WTC11 (cell line): Measurements from ENCODE around the gene PTPRT.

Experiments used
- ESRRA ChIP-seq: sonication (generic); formaldehyde crosslinking; IDR thresholded peaks from 2 replicates; pipeline ENCODE4 v1.8.1; 2022; ENCODE audit warnings: mild to moderate bottlenecking, missing genetic modification reagents, borderline replicate concordance
- GRHL2 ChIP-seq: fragments of 250-450 bp; sonication (Bioruptor Pico); IDR thresholded peaks from 2 replicates; pipeline ENCODE4 v1.8.0; 2022; ENCODE audit warnings: mild to moderate bottlenecking, moderate library complexity; ENCODE audit not compliant: insufficient replicate concordance, severe bottlenecking
- TEAD1 ChIP-seq: sonication (generic); formaldehyde crosslinking; IDR thresholded peaks from 2 replicates; pipeline ENCODE4 v1.8.0; 2022; ENCODE audit warnings: mild to moderate bottlenecking, missing genetic modification reagents
- TF ChIP-seq, protein P1 (sequence below): sonication (generic); formaldehyde crosslinking; IDR thresholded peaks from 2 replicates; pipeline ENCODE4 v1.8.0; 2022; ENCODE audit warnings: mild to moderate bottlenecking, missing genetic modification reagents
- TF ChIP-seq, protein P2 (sequence below): sonication (generic); formaldehyde crosslinking; IDR thresholded peaks from 2 replicates; pipeline ENCODE4 v1.8.1; 2023; ENCODE audit warnings: mild to moderate bottlenecking, missing genetic modification reagents, moderate library complexity
- TF ChIP-seq, protein P3 (sequence below): sonication (generic); formaldehyde crosslinking; IDR thresholded peaks from 2 replicates; pipeline ENCODE4 v1.8.0; 2022; ENCODE audit warnings: mild to moderate bottlenecking, missing genetic modification reagents
- TF ChIP-seq, protein P4 (sequence below): fragments of 200-600 bp; IDR thresholded peaks from 2 replicates; pipeline ENCODE4 v1.8.0; 2022; ENCODE audit warnings: antibody characterized with exemption
- TF ChIP-seq, protein P5 (sequence below): sonication (generic); formaldehyde crosslinking; IDR thresholded peaks from 2 replicates; pipeline ENCODE4 v1.8.1; 2022; ENCODE audit warnings: low read depth, missing genetic modification reagents, borderline replicate concordance
- TF ChIP-seq, protein P6 (sequence below): sonication (generic); formaldehyde crosslinking; IDR thresholded peaks from 2 replicates; pipeline ENCODE4 v1.8.0; 2022; ENCODE audit warnings: missing genetic modification reagents

DNA sequence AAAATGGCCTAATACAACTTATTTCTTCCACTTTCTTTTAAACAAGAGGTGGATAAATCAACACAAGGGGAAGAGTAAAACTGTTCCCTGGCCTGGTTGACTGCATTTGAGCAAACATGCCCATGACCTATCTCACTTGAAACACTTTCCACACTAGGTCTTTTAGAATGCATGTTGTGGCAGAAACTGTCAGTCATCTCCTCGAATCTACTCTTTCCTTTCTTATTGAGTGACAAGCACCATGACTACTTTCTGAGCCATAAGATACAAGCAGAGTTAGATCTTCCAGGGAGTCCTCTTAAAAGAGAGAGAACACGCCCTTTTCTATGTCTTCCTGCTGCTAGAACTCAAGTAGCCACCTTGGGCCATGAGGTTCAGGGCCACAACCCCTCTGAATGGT, 66.5 kb downstream of the PTPRT start:
- TF ChIP-seq, protein P1, sequence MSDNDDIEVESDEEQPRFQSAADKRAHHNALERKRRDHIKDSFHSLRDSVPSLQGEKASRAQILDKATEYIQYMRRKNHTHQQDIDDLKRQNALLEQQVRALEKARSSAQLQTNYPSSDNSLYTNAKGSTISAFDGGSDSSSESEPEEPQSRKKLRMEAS: no peak
- TF ChIP-seq, protein P2, sequence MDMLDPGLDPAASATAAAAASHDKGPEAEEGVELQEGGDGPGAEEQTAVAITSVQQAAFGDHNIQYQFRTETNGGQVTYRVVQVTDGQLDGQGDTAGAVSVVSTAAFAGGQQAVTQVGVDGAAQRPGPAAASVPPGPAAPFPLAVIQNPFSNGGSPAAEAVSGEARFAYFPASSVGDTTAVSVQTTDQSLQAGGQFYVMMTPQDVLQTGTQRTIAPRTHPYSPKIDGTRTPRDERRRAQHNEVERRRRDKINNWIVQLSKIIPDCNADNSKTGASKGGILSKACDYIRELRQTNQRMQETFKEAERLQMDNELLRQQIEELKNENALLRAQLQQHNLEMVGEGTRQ (CRISPR knock-in tag): no peak
- TF ChIP-seq, protein P3, sequence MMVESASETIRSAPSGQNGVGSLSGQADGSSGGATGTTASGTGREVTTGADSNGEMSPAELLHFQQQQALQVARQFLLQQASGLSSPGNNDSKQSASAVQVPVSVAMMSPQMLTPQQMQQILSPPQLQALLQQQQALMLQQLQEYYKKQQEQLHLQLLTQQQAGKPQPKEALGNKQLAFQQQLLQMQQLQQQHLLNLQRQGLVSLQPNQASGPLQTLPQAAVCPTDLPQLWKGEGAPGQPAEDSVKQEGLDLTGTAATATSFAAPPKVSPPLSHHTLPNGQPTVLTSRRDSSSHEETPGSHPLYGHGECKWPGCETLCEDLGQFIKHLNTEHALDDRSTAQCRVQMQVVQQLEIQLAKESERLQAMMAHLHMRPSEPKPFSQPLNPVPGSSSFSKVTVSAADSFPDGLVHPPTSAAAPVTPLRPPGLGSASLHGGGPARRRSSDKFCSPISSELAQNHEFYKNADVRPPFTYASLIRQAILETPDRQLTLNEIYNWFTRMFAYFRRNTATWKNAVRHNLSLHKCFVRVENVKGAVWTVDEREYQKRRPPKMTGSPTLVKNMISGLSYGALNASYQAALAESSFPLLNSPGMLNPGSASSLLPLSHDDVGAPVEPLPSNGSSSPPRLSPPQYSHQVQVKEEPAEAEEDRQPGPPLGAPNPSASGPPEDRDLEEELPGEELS (CRISPR knock-in tag): no peak
- TF ChIP-seq ESRRA: no peak
- TF ChIP-seq TEAD1 (CRISPR knock-in tag): no peak
- TF ChIP-seq, protein P4, sequence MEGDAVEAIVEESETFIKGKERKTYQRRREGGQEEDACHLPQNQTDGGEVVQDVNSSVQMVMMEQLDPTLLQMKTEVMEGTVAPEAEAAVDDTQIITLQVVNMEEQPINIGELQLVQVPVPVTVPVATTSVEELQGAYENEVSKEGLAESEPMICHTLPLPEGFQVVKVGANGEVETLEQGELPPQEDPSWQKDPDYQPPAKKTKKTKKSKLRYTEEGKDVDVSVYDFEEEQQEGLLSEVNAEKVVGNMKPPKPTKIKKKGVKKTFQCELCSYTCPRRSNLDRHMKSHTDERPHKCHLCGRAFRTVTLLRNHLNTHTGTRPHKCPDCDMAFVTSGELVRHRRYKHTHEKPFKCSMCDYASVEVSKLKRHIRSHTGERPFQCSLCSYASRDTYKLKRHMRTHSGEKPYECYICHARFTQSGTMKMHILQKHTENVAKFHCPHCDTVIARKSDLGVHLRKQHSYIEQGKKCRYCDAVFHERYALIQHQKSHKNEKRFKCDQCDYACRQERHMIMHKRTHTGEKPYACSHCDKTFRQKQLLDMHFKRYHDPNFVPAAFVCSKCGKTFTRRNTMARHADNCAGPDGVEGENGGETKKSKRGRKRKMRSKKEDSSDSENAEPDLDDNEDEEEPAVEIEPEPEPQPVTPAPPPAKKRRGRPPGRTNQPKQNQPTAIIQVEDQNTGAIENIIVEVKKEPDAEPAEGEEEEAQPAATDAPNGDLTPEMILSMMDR: no peak
- TF ChIP-seq GRHL2 (CRISPR knock-in tag): no peak
- TF ChIP-seq, protein P5, sequence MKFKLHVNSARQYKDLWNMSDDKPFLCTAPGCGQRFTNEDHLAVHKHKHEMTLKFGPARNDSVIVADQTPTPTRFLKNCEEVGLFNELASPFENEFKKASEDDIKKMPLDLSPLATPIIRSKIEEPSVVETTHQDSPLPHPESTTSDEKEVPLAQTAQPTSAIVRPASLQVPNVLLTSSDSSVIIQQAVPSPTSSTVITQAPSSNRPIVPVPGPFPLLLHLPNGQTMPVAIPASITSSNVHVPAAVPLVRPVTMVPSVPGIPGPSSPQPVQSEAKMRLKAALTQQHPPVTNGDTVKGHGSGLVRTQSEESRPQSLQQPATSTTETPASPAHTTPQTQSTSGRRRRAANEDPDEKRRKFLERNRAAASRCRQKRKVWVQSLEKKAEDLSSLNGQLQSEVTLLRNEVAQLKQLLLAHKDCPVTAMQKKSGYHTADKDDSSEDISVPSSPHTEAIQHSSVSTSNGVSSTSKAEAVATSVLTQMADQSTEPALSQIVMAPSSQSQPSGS (CRISPR knock-in tag): no peak
- TF ChIP-seq, protein P6, sequence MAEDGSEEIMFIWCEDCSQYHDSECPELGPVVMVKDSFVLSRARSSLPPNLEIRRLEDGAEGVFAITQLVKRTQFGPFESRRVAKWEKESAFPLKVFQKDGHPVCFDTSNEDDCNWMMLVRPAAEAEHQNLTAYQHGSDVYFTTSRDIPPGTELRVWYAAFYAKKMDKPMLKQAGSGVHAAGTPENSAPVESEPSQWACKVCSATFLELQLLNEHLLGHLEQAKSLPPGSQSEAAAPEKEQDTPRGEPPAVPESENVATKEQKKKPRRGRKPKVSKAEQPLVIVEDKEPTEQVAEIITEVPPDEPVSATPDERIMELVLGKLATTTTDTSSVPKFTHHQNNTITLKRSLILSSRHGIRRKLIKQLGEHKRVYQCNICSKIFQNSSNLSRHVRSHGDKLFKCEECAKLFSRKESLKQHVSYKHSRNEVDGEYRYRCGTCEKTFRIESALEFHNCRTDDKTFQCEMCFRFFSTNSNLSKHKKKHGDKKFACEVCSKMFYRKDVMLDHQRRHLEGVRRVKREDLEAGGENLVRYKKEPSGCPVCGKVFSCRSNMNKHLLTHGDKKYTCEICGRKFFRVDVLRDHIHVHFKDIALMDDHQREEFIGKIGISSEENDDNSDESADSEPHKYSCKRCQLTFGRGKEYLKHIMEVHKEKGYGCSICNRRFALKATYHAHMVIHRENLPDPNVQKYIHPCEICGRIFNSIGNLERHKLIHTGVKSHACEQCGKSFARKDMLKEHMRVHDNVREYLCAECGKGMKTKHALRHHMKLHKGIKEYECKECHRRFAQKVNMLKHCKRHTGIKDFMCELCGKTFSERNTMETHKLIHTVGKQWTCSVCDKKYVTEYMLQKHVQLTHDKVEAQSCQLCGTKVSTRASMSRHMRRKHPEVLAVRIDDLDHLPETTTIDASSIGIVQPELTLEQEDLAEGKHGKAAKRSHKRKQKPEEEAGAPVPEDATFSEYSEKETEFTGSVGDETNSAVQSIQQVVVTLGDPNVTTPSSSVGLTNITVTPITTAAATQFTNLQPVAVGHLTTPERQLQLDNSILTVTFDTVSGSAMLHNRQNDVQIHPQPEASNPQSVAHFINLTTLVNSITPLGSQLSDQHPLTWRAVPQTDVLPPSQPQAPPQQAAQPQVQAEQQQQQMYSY (CRISPR knock-in tag): no peak
